ENCODE results near the gene HMGCS1.

DNA sequence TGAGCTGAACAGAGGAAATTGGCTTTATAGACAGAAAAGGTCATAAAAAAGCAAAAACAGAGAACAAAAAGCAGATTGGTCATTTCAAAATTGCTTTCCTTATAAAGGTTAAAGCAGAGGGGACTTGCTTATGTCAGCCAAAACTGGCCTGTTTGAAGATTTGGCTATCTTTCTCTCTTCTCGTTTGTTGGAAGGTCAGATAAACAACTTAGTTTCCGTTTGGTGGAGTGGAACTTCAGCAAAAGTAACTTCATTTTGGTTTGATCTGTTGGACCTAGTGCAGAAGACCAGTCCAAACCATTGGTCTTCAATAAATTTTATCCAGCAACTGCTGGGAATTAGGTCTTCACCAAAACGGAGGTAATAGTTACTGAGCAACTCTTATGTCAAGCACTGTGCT, 45.1 kb upstream of the HMGCS1 start:
- TF ChIP-seq, protein P1, sequence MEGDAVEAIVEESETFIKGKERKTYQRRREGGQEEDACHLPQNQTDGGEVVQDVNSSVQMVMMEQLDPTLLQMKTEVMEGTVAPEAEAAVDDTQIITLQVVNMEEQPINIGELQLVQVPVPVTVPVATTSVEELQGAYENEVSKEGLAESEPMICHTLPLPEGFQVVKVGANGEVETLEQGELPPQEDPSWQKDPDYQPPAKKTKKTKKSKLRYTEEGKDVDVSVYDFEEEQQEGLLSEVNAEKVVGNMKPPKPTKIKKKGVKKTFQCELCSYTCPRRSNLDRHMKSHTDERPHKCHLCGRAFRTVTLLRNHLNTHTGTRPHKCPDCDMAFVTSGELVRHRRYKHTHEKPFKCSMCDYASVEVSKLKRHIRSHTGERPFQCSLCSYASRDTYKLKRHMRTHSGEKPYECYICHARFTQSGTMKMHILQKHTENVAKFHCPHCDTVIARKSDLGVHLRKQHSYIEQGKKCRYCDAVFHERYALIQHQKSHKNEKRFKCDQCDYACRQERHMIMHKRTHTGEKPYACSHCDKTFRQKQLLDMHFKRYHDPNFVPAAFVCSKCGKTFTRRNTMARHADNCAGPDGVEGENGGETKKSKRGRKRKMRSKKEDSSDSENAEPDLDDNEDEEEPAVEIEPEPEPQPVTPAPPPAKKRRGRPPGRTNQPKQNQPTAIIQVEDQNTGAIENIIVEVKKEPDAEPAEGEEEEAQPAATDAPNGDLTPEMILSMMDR (IDR thresholded peaks at IDR 0.05; ENCODE audit: low read depth, low read length) = no peak
- no peak for TF ChIP-seq EZH2phosphoT487 (IDR thresholded peaks at IDR 0.05; ENCODE audit: low read depth)
